T-cell (primary cell): ENCODE results near the gene ZNF792. TPM values are rescaled to one million over a fixed set of nuclear protein-coding genes. Genes with fewer than 3 reads are reported as not detected.
"Not testable (repeated sequence)": the region's sequence is repeated elsewhere in the genome, so short reads cannot be mapped to it uniquely, and the experiment has no call there.

Source experiments
- ATAC-seq, 4 experiments: fragments of 200-7000 bp in 3 of 4; fragments of 150-1000 bp in 1 of 4; cut with Tn5 transposase; replicated peaks in 1 of 4; 1 replicate in 3 of 4; 2 replicates in 1 of 4; pipeline ENCODE4 v1.10.0; 2021; ENCODE audit warnings: moderate library complexity in 3 of 4, mild to moderate bottlenecking in 2 of 4, moderate number of reproducible peaks in 1 of 4
- CTCF ChIA-PET, 2 donors: fragments of 300-600 bp; sonication (Branson Sonifier 250); formaldehyde crosslinking; loops; one replicate each; lab custom pipeline; 2022; ENCODE audit warnings: antibody characterized with exemption in 2 of 2; lab: Charles Lee
- POLR2A ChIA-PET, 2 donors: fragments of 300-600 bp; sonication (Branson Sonifier 250); formaldehyde crosslinking; loops; one replicate each; lab custom pipeline; 2022; ENCODE audit warnings: antibody characterized with exemption in 2 of 2; lab: Charles Lee
- DNase-seq, 35 experiments: peaks; one replicate each; pipeline versions ENCODE4 v3.0.0 to v3.0.0-alpha.2; 2013 to 2023
- H3K27ac ChIP-seq: one replicate; pipeline ENCODE4 v1.5.1; 2013; ENCODE audit warnings: low read length
- H3K27me3 ChIP-seq, 2 experiments: replicated peaks in 1 of 2; 1 replicate in 1 of 2; 2 replicates in 1 of 2; pipeline versions ENCODE4 v1.6.1 to v1.7.0; 2013; ENCODE audit warnings: low read length in 1 of 2, mixed read lengths in 1 of 2; ENCODE audit not compliant: control insufficient read depth in 2 of 2, insufficient read depth in 2 of 2; ENCODE audit errors: extremely low read depth in 1 of 2
- H3K36me3 ChIP-seq, 2 donors: 1 replicate in 1 of 2; 2 replicates in 1 of 2; pipeline versions ENCODE4 v1.6.1 to v1.7.0; 2013; ENCODE audit warnings: low read length in 1 of 2; ENCODE audit not compliant: control insufficient read depth in 2 of 2, insufficient read depth in 1 of 2; ENCODE audit errors: extremely low read depth in 1 of 2
- H3K4me1 ChIP-seq, 2 experiments: 1 replicate in 1 of 2; 2 replicates in 1 of 2; pipeline versions ENCODE4 v1.6.1 to v1.7.0; 2013; ENCODE audit warnings: low read length in 2 of 2, mixed read lengths in 1 of 2; ENCODE audit not compliant: insufficient read depth in 2 of 2, control insufficient read depth in 1 of 2; ENCODE audit errors: extremely low read depth in 1 of 2
- H3K4me3 ChIP-seq, 2 donors: 1 replicate in 1 of 2; 2 replicates in 1 of 2; pipeline versions ENCODE4 v1.5.1 to v1.7.0; 2013; ENCODE audit warnings: mild to moderate bottlenecking in 2 of 2, low read length in 1 of 2, moderate library complexity in 1 of 2; ENCODE audit not compliant: control insufficient read depth in 1 of 2; ENCODE audit errors: extremely low read depth in 1 of 2
- H3K9me3 ChIP-seq: 2 replicates; pipeline ENCODE4 v1.7.0; 2013
- H3K27ac Mint-ChIP-seq, 2 donors: one replicate each; pipeline ENCODE4 v1.8.0; 2020 to 2021; ENCODE audit warnings: mild to moderate bottlenecking in 2 of 2, mixed read lengths in 2 of 2
- H3K27me3 Mint-ChIP-seq, 2 donors: one replicate each; pipeline ENCODE4 v1.8.0; 2021 to 2022; ENCODE audit warnings: mixed read lengths in 2 of 2
- H3K36me3 Mint-ChIP-seq: one replicate; pipeline ENCODE4 v1.8.0; 2021; ENCODE audit warnings: mixed read lengths
- H3K4me1 Mint-ChIP-seq, 3 donors: one replicate each; pipeline ENCODE4 v1.8.0; 2020 to 2022; ENCODE audit warnings: mixed read lengths in 3 of 3, mild to moderate bottlenecking in 1 of 3
- H3K4me3 Mint-ChIP-seq, 3 donors: one replicate each; pipeline ENCODE4 v1.8.0; 2020 to 2022; ENCODE audit warnings: mild to moderate bottlenecking in 3 of 3, mixed read lengths in 3 of 3, moderate library complexity in 3 of 3
- H3K9me3 Mint-ChIP-seq, 3 donors: one replicate each; pipeline ENCODE4 v1.8.0; 2020 to 2022; ENCODE audit warnings: mixed read lengths in 3 of 3
- WGBS: methylation state at CpG from one replicate; pipeline ENCODE4 v1.1.5; 2013; ENCODE audit warnings: missing lambda C conversion rate; ENCODE audit not compliant: insufficient coverage; 5-methylcytosine and 5-hydroxymethylcytosine counted together
- total RNA-seq, 35 experiments: library from RNA in 6 of 35; stranded (reverse) in 6 of 35; fragments of 120-200 nt in 1 of 35; gene quantifications; one replicate each; pipeline versions ENCODE4 v1.2.1 to v1.2.4 and lab custom pipeline; 2013 to 2026

Gene ZNF792
- total RNA-seq, 5 donors from 2014 or later (not counting 1 experiment from before 2014, with no cell fraction given): 14.1 to 29.0 (median 26.8) TPM

GRCh38 chr19:34999498-35000337 lies 35.7 kb upstream of the ZNF792 start, which contains the start of gene GRAMD1A:
Gene GRAMD1A (plus strand): TSS chr19:35000323. CDS start chr19:35000479, 156 bp downstream.
- Mint-ChIP-seq H3K4me1 (peaks cover 73 to 76% (median 75%) of the 10 kb centered on the region in 3 donors), H3K27me3 (no peaks in the 10 kb centered on the region), H3K27ac (peak within 1 kb of the TSS; percentile 98 to 99), H3K36me3 (peaks cover 8% of the 10 kb centered on the region), H3K4me3 (peak within 1 kb of the TSS; percentile 91 to 98 (median 98)), H3K9me3 (no peaks in the 10 kb centered on the region)
- ChIA-PET POLR2A (interaction anchor here in 1 of 2 donors (0.6 kb wide), 2 partner anchors 14 to 323 kb away, joined by 3 to 5 read pairs; partner anchors contain the start of gene SCGB2B2), CTCF (interaction anchor here in 1 of 2 donors (0.6 kb wide), 2 partner anchors 158 to 201 kb away, joined by 3 read pairs; no protein-coding TSS in a partner anchor)
- 34% methylated on average over 15 of the region's 45 CpGs for WGBS
- peak; percentile 31 to 63 (median 54) for ATAC-seq
- no peaks in the 10 kb centered on the region for H3K27me3 ChIP-seq
- H3K4me3 ChIP-seq: peak within 1 kb of the TSS; percentile 63 to 64
- peaks cover 36 to 85% of the 10 kb centered on the region in 2 experiments for H3K4me1 ChIP-seq
- H3K36me3 ChIP-seq: no peaks in the 10 kb centered on the region
- H3K27ac ChIP-seq: peak within 1 kb of the TSS; percentile 91
- no peaks in the 10 kb centered on the region for H3K9me3 ChIP-seq
- DNase-seq: peak in 34 of 35 experiments; percentile 29 to 79 (median 59)

GRCh38 chr19:34998777-34999497 lies 34.9 kb upstream of the ZNF792 start:
- peak overlapping the region; percentile 58 to 64 for H3K4me3 ChIP-seq
- H3K4me3 Mint-ChIP-seq: peak overlapping the region; percentile 82 to 91 (median 82)
- no peaks in the 10 kb centered on the region for H3K27me3 ChIP-seq
- peaks cover 67 to 76% (median 73%) of the 10 kb centered on the region in 3 donors for H3K4me1 Mint-ChIP-seq
- H3K9me3 Mint-ChIP-seq: no peaks in the 10 kb centered on the region
- peaks cover 36 to 77% of the 10 kb centered on the region in 2 experiments for H3K4me1 ChIP-seq
- ChIA-PET POLR2A (interaction anchor here in 1 of 2 donors (0.6 kb wide), 1 partner anchor 36 kb away, joined by 3 read pairs; no protein-coding TSS in a partner anchor), CTCF (interaction anchor here in 1 of 2 donors (0.6 kb wide), 1 partner anchor 158 kb away, joined by 3 read pairs; no protein-coding TSS in a partner anchor)
- DNase-seq: no peak
- WGBS: 73% methylated on average over 13 of the region's 13 CpGs
- H3K27me3 Mint-ChIP-seq: no peaks in the 10 kb centered on the region
- peak overlapping the region; percentile 91 for H3K27ac ChIP-seq
- H3K9me3 ChIP-seq: no peaks in the 10 kb centered on the region
- no peaks in the 10 kb centered on the region for H3K36me3 ChIP-seq
- no peak for ATAC-seq
- H3K36me3 Mint-ChIP-seq: peaks cover 4% of the 10 kb centered on the region
- peak overlapping the region; percentile 91 to 95 for H3K27ac Mint-ChIP-seq

- not testable (repeated sequence) for H3K27me3 Mint-ChIP-seq
Observed at GRCh38 chr19:34998224-34998623, 34.2 kb upstream of the ZNF792 start.

GRCh38 chr19:34997071-34997617 lies 33.1 kb upstream of the ZNF792 start:
- Histone ChIP-seq H3K27ac (peak overlapping the region; percentile 91), H3K4me1 (peaks cover 31 to 59% of the 10 kb centered on the region in 2 experiments), H3K36me3 (no peaks in the 10 kb centered on the region), H3K4me3 (no peak overlapping the region), H3K27me3 (no peaks in the 10 kb centered on the region), H3K9me3 (no peaks in the 10 kb centered on the region)
- H3K36me3 Mint-ChIP-seq: no peaks in the 10 kb centered on the region
- H3K27ac Mint-ChIP-seq: peak overlapping the region; percentile 98 to 99
- 21% methylated on average over 2 of the region's 8 CpGs for WGBS
- ATAC-seq: peak; percentile 24 to 58 (median 33)
- no peaks in the 10 kb centered on the region for H3K9me3 Mint-ChIP-seq
- H3K4me3 Mint-ChIP-seq: peak overlapping the region; percentile 67 to 91 (median 71)
- ChIA-PET POLR2A (interaction anchor here in 1 of 2 donors (0.5 to 0.7 kb wide), 4 partner anchors 25 to 808 kb away, joined by 3 to 8 read pairs (median 8); no protein-coding TSS in a partner anchor), CTCF (interaction anchor here in 1 of 2 donors (0.8 kb wide), 1 partner anchor 24 kb away, joined by 6 read pairs; no protein-coding TSS in a partner anchor)
- peaks cover 50 to 71% (median 69%) of the 10 kb centered on the region in 3 donors for H3K4me1 Mint-ChIP-seq
- no peaks in the 10 kb centered on the region for H3K27me3 Mint-ChIP-seq
- peak in 13 of 35 experiments; percentile 22 to 73 (median 39) for DNase-seq

More at GRCh38 chr19:34998224-34998623, 34.2 kb upstream of the ZNF792 start:
- peaks cover 36 to 70% of the 10 kb centered on the region in 2 experiments for H3K4me1 ChIP-seq
- CTCF ChIA-PET: interaction anchor here in 1 of 2 donors (0.8 kb wide), 1 partner anchor 25 kb away, joined by 6 read pairs; no protein-coding TSS in a partner anchor
- H3K4me3 ChIP-seq, H3K9me3 Mint-ChIP-seq, H3K27me3 ChIP-seq, H3K36me3 ChIP-seq, H3K36me3 Mint-ChIP-seq, DNase-seq, POLR2A ChIA-PET, ATAC-seq, H3K9me3 ChIP-seq: not testable (repeated sequence)
- H3K27ac ChIP-seq: peak overlapping the region; percentile 91
- H3K4me1 Mint-ChIP-seq: peaks cover 60 to 73% (median 72%) of the 10 kb centered on the region in 3 donors
- peak overlapping the region; percentile 98 to 99 for H3K27ac Mint-ChIP-seq
- H3K4me3 Mint-ChIP-seq: peak overlapping the region; percentile 67 to 91 (median 71)
- WGBS: no CpG with 5 or more reads among the region's 7 CpGs

GRCh38 chr19:34995551-34995950 lies 31.5 kb upstream of the ZNF792 start:
- Mint-ChIP-seq H3K36me3 (no peaks in the 10 kb centered on the region), H3K4me3 (peak overlapping the region in 1 of 3 donors; percentile 91), H3K27me3 (no peaks in the 10 kb centered on the region), H3K9me3 (no peaks in the 10 kb centered on the region), H3K4me1 (peaks cover 40 to 79% (median 65%) of the 10 kb centered on the region in 3 donors), H3K27ac (peak overlapping the region; percentile 98 to 99)
- Histone ChIP-seq H3K4me3 (no peak overlapping the region), H3K27ac (peak overlapping the region; percentile 91), H3K9me3 (no peaks in the 10 kb centered on the region), H3K27me3 (no peaks in the 10 kb centered on the region), H3K36me3 (no peaks in the 10 kb centered on the region), H3K4me1 (peaks cover 27 to 43% of the 10 kb centered on the region in 2 experiments)
- 100% methylated on average over 4 of the region's 8 CpGs for WGBS
- ChIA-PET CTCF (interaction anchor here in 1 of 2 donors (0.6 kb wide), 1 partner anchor 17 kb away, joined by 4 read pairs; no protein-coding TSS in a partner anchor), POLR2A (no interaction called here)
- ATAC-seq: no peak
- no peak for DNase-seq
